IgD-negative memory B cell (primary cell): ENCODE data around the gene DISP2. TPM values are rescaled to one million over a fixed set of nuclear protein-coding genes. Genes with fewer than 3 reads are reported as not detected.

Source experiments
- H3K27ac Mint-ChIP-seq, 3 donors: one replicate each; pipeline ENCODE4 v1.8.0; 2020 to 2022; ENCODE audit warnings: mild to moderate bottlenecking in 3 of 3, mixed read lengths in 3 of 3, moderate library complexity in 1 of 3
- H3K27me3 Mint-ChIP-seq: one replicate; pipeline ENCODE4 v1.8.0; 2021; ENCODE audit warnings: mixed read lengths
- H3K36me3 Mint-ChIP-seq: one replicate; pipeline ENCODE4 v1.8.0; 2020; ENCODE audit warnings: mild to moderate bottlenecking, mixed read lengths
- H3K4me1 Mint-ChIP-seq, 3 donors: one replicate each; pipeline ENCODE4 v1.8.0; 2020 to 2022; ENCODE audit warnings: mixed read lengths in 3 of 3, mild to moderate bottlenecking in 1 of 3
- H3K4me3 Mint-ChIP-seq, 4 donors: one replicate each; pipeline ENCODE4 v1.8.0; 2020 to 2022; ENCODE audit warnings: mild to moderate bottlenecking in 4 of 4, mixed read lengths in 4 of 4, moderate library complexity in 3 of 4
- H3K9me3 Mint-ChIP-seq, 3 donors: one replicate each; pipeline ENCODE4 v1.8.0; 2020 to 2021; ENCODE audit warnings: mixed read lengths in 3 of 3, mild to moderate bottlenecking in 1 of 3
- polyA plus RNA-seq: library from polyadenylated mRNA; unstranded; fragments of 300-500 nt; fragmentation: Illumina TruSeq; gene quantifications from one replicate; pipeline ENCODE4 v1.2.3, GENCODE V29; 2021

DISP2 gene
- polyA plus RNA-seq, 1 donor from 2014 or later = 0.19 TPM

- H3K4me3 Mint-ChIP-seq = peak overlapping the region; percentile 80 to 94 (median 86)
- peaks cover 5% of the 10 kb centered on the region for H3K27me3 Mint-ChIP-seq
- H3K27ac Mint-ChIP-seq = peak overlapping the region in 2 of 3 donors; percentile 19 to 40
- H3K36me3 Mint-ChIP-seq = peaks cover 1% of the 10 kb centered on the region
- H3K9me3 Mint-ChIP-seq = no peaks in the 10 kb centered on the region
- H3K4me1 Mint-ChIP-seq = peaks cover 14 to 19% (median 17%) of the 10 kb centered on the region in 3 donors
These were observed 35.3 kb upstream of the DISP2 start for GRCh38 chr15:40322531-40323238.

GRCh38 chr15:40323239-40323952, 34.6 kb upstream of the DISP2 start, which contains the start of gene INAFM2:
TSS of gene INAFM2 (plus strand) at chr15:40323692. CDS start at chr15:40324056, 364 bp downstream.
- peaks cover 14 to 19% (median 17%) of the 10 kb centered on the region in 3 donors for H3K4me1 Mint-ChIP-seq
- H3K36me3 Mint-ChIP-seq = peaks cover 1% of the 10 kb centered on the region

GRCh38 chr15:40323953-40324937, 33.8 kb upstream of the DISP2 start:
- peaks cover 15 to 19% (median 17%) of the 10 kb centered on the region in 3 donors for H3K4me1 Mint-ChIP-seq
- peaks cover 3% of the 10 kb centered on the region for H3K36me3 Mint-ChIP-seq
- peak overlapping the region in 2 of 3 donors; percentile 67 to 90 for H3K27ac Mint-ChIP-seq

More at GRCh38 chr15:40323239-40323952, 34.6 kb upstream of the DISP2 start, which contains the start of gene INAFM2:
- peak within 1 kb of the TSS in 2 of 3 donors; percentile 19 to 40 for H3K27ac Mint-ChIP-seq
- H3K9me3 Mint-ChIP-seq = no peaks in the 10 kb centered on the region
- H3K4me3 Mint-ChIP-seq = peak within 1 kb of the TSS; percentile 81 to 94 (median 92)
- H3K27me3 Mint-ChIP-seq = peaks cover 2% of the 10 kb centered on the region

GRCh38 chr15:40325188-40325587, 32.8 kb upstream of the DISP2 start:
- peak overlapping the region; percentile 77 to 91 (median 85) for H3K4me3 Mint-ChIP-seq
- peaks cover 3% of the 10 kb centered on the region for H3K36me3 Mint-ChIP-seq
- H3K9me3 Mint-ChIP-seq = no peaks in the 10 kb centered on the region
- H3K27ac Mint-ChIP-seq = peak overlapping the region in 2 of 3 donors; percentile 67 to 90
- H3K4me1 Mint-ChIP-seq = peaks cover 14 to 19% (median 17%) of the 10 kb centered on the region in 3 donors
- H3K27me3 Mint-ChIP-seq = no peaks in the 10 kb centered on the region

More at GRCh38 chr15:40323953-40324937, 33.8 kb upstream of the DISP2 start:
- no peaks in the 10 kb centered on the region for H3K9me3 Mint-ChIP-seq
- peaks cover 1% of the 10 kb centered on the region for H3K27me3 Mint-ChIP-seq
- peak overlapping the region; percentile 77 to 91 (median 85) for H3K4me3 Mint-ChIP-seq

GRCh38 chr15:40325700-40326099, 32.3 kb upstream of the DISP2 start:
- H3K27ac Mint-ChIP-seq = peak overlapping the region in 2 of 3 donors; percentile 67 to 90
- H3K9me3 Mint-ChIP-seq = no peaks in the 10 kb centered on the region
- peaks cover 3% of the 10 kb centered on the region for H3K36me3 Mint-ChIP-seq
- H3K27me3 Mint-ChIP-seq = no peaks in the 10 kb centered on the region
- H3K4me3 Mint-ChIP-seq = peak overlapping the region in 3 of 4 donors; percentile 77 to 91 (median 89)
- peaks cover 12 to 19% (median 16%) of the 10 kb centered on the region in 3 donors for H3K4me1 Mint-ChIP-seq

- Mint-ChIP-seq H3K4me1 (peaks cover 9 to 13% (median 10%) of the 10 kb centered on the region in 3 donors), H3K4me3 (no peak overlapping the region), H3K27ac (no peak overlapping the region), H3K36me3 (peaks cover 3% of the 10 kb centered on the region), H3K9me3 (no peaks in the 10 kb centered on the region), H3K27me3 (no peaks in the 10 kb centered on the region)
These were observed 30.6 kb upstream of the DISP2 start for GRCh38 chr15:40327457-40327856.

- Mint-ChIP-seq H3K9me3 (no peaks in the 10 kb centered on the region), H3K4me3 (no peak overlapping the region), H3K27me3 (no peaks in the 10 kb centered on the region), H3K36me3 (peaks cover 3% of the 10 kb centered on the region), H3K4me1 (peaks cover 7 to 11% (median 9%) of the 10 kb centered on the region in 3 donors), H3K27ac (no peak overlapping the region)
These were observed 29.8 kb upstream of the DISP2 start for GRCh38 chr15:40328176-40328575.

- Mint-ChIP-seq H3K27me3 (no peaks in the 10 kb centered on the region), H3K4me3 (no peak overlapping the region), H3K36me3 (peaks cover 3% of the 10 kb centered on the region), H3K9me3 (no peaks in the 10 kb centered on the region), H3K27ac (no peak overlapping the region), H3K4me1 (peaks cover 4 to 13% (median 10%) of the 10 kb centered on the region in 3 donors)
These were observed 29.3 kb upstream of the DISP2 start for GRCh38 chr15:40328751-40329150.

GRCh38 chr15:40329804-40330203, 28.2 kb upstream of the DISP2 start:
- H3K9me3 Mint-ChIP-seq = no peaks in the 10 kb centered on the region
- peaks cover 4 to 17% (median 15%) of the 10 kb centered on the region in 3 donors for H3K4me1 Mint-ChIP-seq
- peaks cover 3% of the 10 kb centered on the region for H3K36me3 Mint-ChIP-seq
- no peak overlapping the region for H3K27ac Mint-ChIP-seq
- no peak overlapping the region for H3K4me3 Mint-ChIP-seq
- peaks cover 1% of the 10 kb centered on the region for H3K27me3 Mint-ChIP-seq

- Mint-ChIP-seq H3K4me3 (no peak overlapping the region), H3K36me3 (peaks cover 3% of the 10 kb centered on the region), H3K9me3 (no peaks in the 10 kb centered on the region), H3K27me3 (peaks cover 1% of the 10 kb centered on the region), H3K4me1 (peaks cover 0 to 14% (median 11%) of the 10 kb centered on the region in 3 donors), H3K27ac (no peak overlapping the region)
These were observed 27.6 kb upstream of the DISP2 start for GRCh38 chr15:40330368-40330836.

GRCh38 chr15:40331026-40331425, 27.0 kb upstream of the DISP2 start:
- no peak overlapping the region for H3K27ac Mint-ChIP-seq
- peak overlapping the region in 1 of 4 donors; percentile 43 for H3K4me3 Mint-ChIP-seq
- H3K27me3 Mint-ChIP-seq = peaks cover 1% of the 10 kb centered on the region
- peaks cover 0 to 11% (median 10%) of the 10 kb centered on the region in 3 donors for H3K4me1 Mint-ChIP-seq
- peaks cover 3% of the 10 kb centered on the region for H3K36me3 Mint-ChIP-seq
- H3K9me3 Mint-ChIP-seq = no peaks in the 10 kb centered on the region

- H3K4me3 Mint-ChIP-seq = no peak overlapping the region
- H3K9me3 Mint-ChIP-seq = no peaks in the 10 kb centered on the region
- H3K27ac Mint-ChIP-seq = no peak overlapping the region
- H3K27me3 Mint-ChIP-seq = peaks cover 1% of the 10 kb centered on the region
- peaks cover 0 to 11% (median 9%) of the 10 kb centered on the region in 3 donors for H3K4me1 Mint-ChIP-seq
- peaks cover 3% of the 10 kb centered on the region for H3K36me3 Mint-ChIP-seq
These were observed 26.4 kb upstream of the DISP2 start for GRCh38 chr15:40331637-40332036.

- peaks cover 1% of the 10 kb centered on the region for H3K27me3 Mint-ChIP-seq
- no peak overlapping the region for H3K27ac Mint-ChIP-seq
- H3K4me3 Mint-ChIP-seq = peak overlapping the region in 1 of 4 donors; percentile 34
- peaks cover 3% of the 10 kb centered on the region for H3K36me3 Mint-ChIP-seq
- H3K9me3 Mint-ChIP-seq = no peaks in the 10 kb centered on the region
- H3K4me1 Mint-ChIP-seq = peaks cover 0 to 11% (median 10%) of the 10 kb centered on the region in 3 donors
These were observed 25.8 kb upstream of the DISP2 start for GRCh38 chr15:40332113-40332781.
